Measurements from ENCODE around the gene WNK2.

Gene WNK2

GRCh38 chr9:93166699-93167098, 17.2 kb upstream of the WNK2 start:
- no peak overlapping the region for H3K9ac ChIP-seq (ENCODE audit: low read depth, low read length)
- H3K27me3 ChIP-seq (ENCODE audit: insufficient read depth, low read length): no peaks in the 10 kb centered on the region
- H3K36me3 ChIP-seq (ENCODE audit: insufficient read depth, low read length): no peaks in the 10 kb centered on the region
- no peak overlapping the region for H3K27ac ChIP-seq (ENCODE audit: low read depth, low read length)
- H3K4me1 ChIP-seq (ENCODE audit: insufficient read depth, low read length): no peaks in the 10 kb centered on the region
- no peak overlapping the region for H3K4me3 ChIP-seq (ENCODE audit: low read length)
- H3K9me3 ChIP-seq (ENCODE audit: insufficient read depth, low read depth, low read length): no peaks in the 10 kb centered on the region
- 95% methylated on average over 7 of the region's 7 CpGs for WGBS

GRCh38 chr9:93167185-93167584, 16.8 kb upstream of the WNK2 start:
- H3K36me3 ChIP-seq (ENCODE audit: insufficient read depth, low read length): no peaks in the 10 kb centered on the region
- no peaks in the 10 kb centered on the region for H3K4me1 ChIP-seq (ENCODE audit: insufficient read depth, low read length)
- no peaks in the 10 kb centered on the region for H3K9me3 ChIP-seq (ENCODE audit: insufficient read depth, low read depth, low read length)
- H3K27me3 ChIP-seq (ENCODE audit: insufficient read depth, low read length): no peaks in the 10 kb centered on the region
- 90% methylated on average over 6 of the region's 6 CpGs for WGBS
- no peak overlapping the region for H3K27ac ChIP-seq (ENCODE audit: low read depth, low read length)
- H3K4me3 ChIP-seq (ENCODE audit: low read length): no peak overlapping the region
- H3K9ac ChIP-seq (ENCODE audit: low read depth, low read length): no peak overlapping the region

- WGBS: 95% methylated on average over 4 of the region's 4 CpGs
- H3K9me3 ChIP-seq (ENCODE audit: insufficient read depth, low read depth, low read length): no peaks in the 10 kb centered on the region
- H3K4me1 ChIP-seq (ENCODE audit: insufficient read depth, low read length): no peaks in the 10 kb centered on the region
- H3K27me3 ChIP-seq (ENCODE audit: insufficient read depth, low read length): no peaks in the 10 kb centered on the region
- H3K36me3 ChIP-seq (ENCODE audit: insufficient read depth, low read length): no peaks in the 10 kb centered on the region
- H3K27ac ChIP-seq (ENCODE audit: low read depth, low read length): no peak overlapping the region
- H3K4me3 ChIP-seq (ENCODE audit: low read length): no peak overlapping the region
- H3K9ac ChIP-seq (ENCODE audit: low read depth, low read length): no peak overlapping the region
These were observed 16.1 kb upstream of the WNK2 start for GRCh38 chr9:93167838-93168237.

GRCh38 chr9:93168581-93168980, 15.4 kb upstream of the WNK2 start:
- no peak overlapping the region for H3K9ac ChIP-seq (ENCODE audit: low read depth, low read length)
- WGBS: 92% methylated on average over 5 of the region's 5 CpGs
- no peaks in the 10 kb centered on the region for H3K4me1 ChIP-seq (ENCODE audit: insufficient read depth, low read length)
- no peaks in the 10 kb centered on the region for H3K36me3 ChIP-seq (ENCODE audit: insufficient read depth, low read length)
- H3K27ac ChIP-seq (ENCODE audit: low read depth, low read length): no peak overlapping the region
- H3K4me3 ChIP-seq (ENCODE audit: low read length): no peak overlapping the region
- H3K27me3 ChIP-seq (ENCODE audit: insufficient read depth, low read length): no peaks in the 10 kb centered on the region
- no peaks in the 10 kb centered on the region for H3K9me3 ChIP-seq (ENCODE audit: insufficient read depth, low read depth, low read length)

GRCh38 chr9:93169444-93169843, 14.5 kb upstream of the WNK2 start:
- Histone ChIP-seq H3K27me3 (ENCODE audit: insufficient read depth, low read length) (no peaks in the 10 kb centered on the region), H3K4me3 (ENCODE audit: low read length) (no peak overlapping the region), H3K27ac (ENCODE audit: low read depth, low read length) (no peak overlapping the region), H3K9ac (ENCODE audit: low read depth, low read length) (no peak overlapping the region), H3K36me3 (ENCODE audit: insufficient read depth, low read length) (no peaks in the 10 kb centered on the region), H3K4me1 (ENCODE audit: insufficient read depth, low read length) (no peaks in the 10 kb centered on the region), H3K9me3 (ENCODE audit: insufficient read depth, low read depth, low read length) (no peaks in the 10 kb centered on the region)
- 93% methylated on average over 1 of the region's 1 CpG for WGBS

- 93% methylated on average over 8 of the region's 8 CpGs for WGBS
- Histone ChIP-seq H3K4me3 (ENCODE audit: low read length) (no peak overlapping the region), H3K36me3 (ENCODE audit: insufficient read depth, low read length) (no peaks in the 10 kb centered on the region)
These were observed 13.4 kb upstream of the WNK2 start for GRCh38 chr9:93170571-93170970.

GRCh38 chr9:93171261-93171990, 12.5 kb upstream of the WNK2 start:
- Histone ChIP-seq H3K9me3 (ENCODE audit: insufficient read depth, low read depth, low read length) (no peaks in the 10 kb centered on the region), H3K27me3 (ENCODE audit: insufficient read depth, low read length) (no peaks in the 10 kb centered on the region), H3K4me3 (ENCODE audit: low read length) (no peak overlapping the region), H3K27ac (ENCODE audit: low read depth, low read length) (no peak overlapping the region), H3K4me1 (ENCODE audit: insufficient read depth, low read length) (no peaks in the 10 kb centered on the region), H3K9ac (ENCODE audit: low read depth, low read length) (no peak overlapping the region), H3K36me3 (ENCODE audit: insufficient read depth, low read length) (no peaks in the 10 kb centered on the region)
- 89% methylated on average over 8 of the region's 8 CpGs for WGBS

More at GRCh38 chr9:93170571-93170970, 13.4 kb upstream of the WNK2 start:
- Histone ChIP-seq H3K9me3 (ENCODE audit: insufficient read depth, low read depth, low read length) (no peaks in the 10 kb centered on the region), H3K27me3 (ENCODE audit: insufficient read depth, low read length) (no peaks in the 10 kb centered on the region), H3K27ac (ENCODE audit: low read depth, low read length) (no peak overlapping the region), H3K9ac (ENCODE audit: low read depth, low read length) (no peak overlapping the region), H3K4me1 (ENCODE audit: insufficient read depth, low read length) (no peaks in the 10 kb centered on the region)

GRCh38 chr9:93172666-93173364, 11.1 kb upstream of the WNK2 start:
- Histone ChIP-seq H3K4me3 (ENCODE audit: low read length) (no peak overlapping the region), H3K9me3 (ENCODE audit: insufficient read depth, low read depth, low read length) (no peaks in the 10 kb centered on the region), H3K4me1 (ENCODE audit: insufficient read depth, low read length) (no peaks in the 10 kb centered on the region), H3K36me3 (ENCODE audit: insufficient read depth, low read length) (no peaks in the 10 kb centered on the region), H3K27ac (ENCODE audit: low read depth, low read length) (no peak overlapping the region), H3K9ac (ENCODE audit: low read depth, low read length) (no peak overlapping the region), H3K27me3 (ENCODE audit: insufficient read depth, low read length) (no peaks in the 10 kb centered on the region)
- WGBS: 92% methylated on average over 20 of the region's 20 CpGs

- Histone ChIP-seq H3K4me1 (ENCODE audit: insufficient read depth, low read length) (no peaks in the 10 kb centered on the region), H3K9ac (ENCODE audit: low read depth, low read length) (no peak overlapping the region), H3K4me3 (ENCODE audit: low read length) (no peak overlapping the region), H3K36me3 (ENCODE audit: insufficient read depth, low read length) (no peaks in the 10 kb centered on the region), H3K9me3 (ENCODE audit: insufficient read depth, low read depth, low read length) (no peaks in the 10 kb centered on the region), H3K27me3 (ENCODE audit: insufficient read depth, low read length) (no peaks in the 10 kb centered on the region), H3K27ac (ENCODE audit: low read depth, low read length) (no peak overlapping the region)
- 88% methylated on average over 12 of the region's 12 CpGs for WGBS
These were observed 10.4 kb upstream of the WNK2 start for GRCh38 chr9:93173365-93174051.

- 88% methylated on average over 3 of the region's 3 CpGs for WGBS
- Histone ChIP-seq H3K4me3 (ENCODE audit: low read length) (no peak overlapping the region), H3K27me3 (ENCODE audit: insufficient read depth, low read length) (no peaks in the 10 kb centered on the region), H3K36me3 (ENCODE audit: insufficient read depth, low read length) (no peaks in the 10 kb centered on the region), H3K4me1 (ENCODE audit: insufficient read depth, low read length) (no peaks in the 10 kb centered on the region), H3K9me3 (ENCODE audit: insufficient read depth, low read depth, low read length) (no peaks in the 10 kb centered on the region), H3K9ac (ENCODE audit: low read depth, low read length) (no peak overlapping the region), H3K27ac (ENCODE audit: low read depth, low read length) (no peak overlapping the region)
These were observed 9.0 kb upstream of the WNK2 start for GRCh38 chr9:93174976-93175375.

- peaks cover 12% of the 10 kb centered on the region for H3K27me3 ChIP-seq (ENCODE audit: insufficient read depth, low read length)
- no peak overlapping the region for H3K27ac ChIP-seq (ENCODE audit: low read depth, low read length)
- no peak overlapping the region for H3K9ac ChIP-seq (ENCODE audit: low read depth, low read length)
- WGBS: 89% methylated on average over 5 of the region's 6 CpGs
- H3K4me3 ChIP-seq (ENCODE audit: low read length): no peak overlapping the region
- H3K4me1 ChIP-seq (ENCODE audit: insufficient read depth, low read length): no peaks in the 10 kb centered on the region
- H3K9me3 ChIP-seq (ENCODE audit: insufficient read depth, low read depth, low read length): no peaks in the 10 kb centered on the region
- H3K36me3 ChIP-seq (ENCODE audit: insufficient read depth, low read length): no peaks in the 10 kb centered on the region
These were observed 6.3 kb upstream of the WNK2 start for GRCh38 chr9:93177676-93178075.

Measured in HUES64 (cell line).